Activated gamma-delta T cell treated with Interleukin-2 at 50 U/mL for 16 hours (primary cell): ENCODE measurements around the gene DOK3.

ENCODE experiments used
- DNase-seq: peaks from one replicate; pipeline ENCODE4 v3.0.0-alpha.2; 2020

DOK3 gene

GRCh38 chr5:177511796-177512675, 2.4 kb upstream of the DOK3 start:
- no peak for DNase-seq

- DNase-seq = no peak
These were observed 1.6 kb upstream of the DOK3 start for GRCh38 chr5:177511181-177511580.

- DNase-seq = no peak
These were observed 984 bp upstream of the DOK3 start for GRCh38 chr5:177510567-177511053.

- DNase-seq = no peak
These were observed 453 bp upstream of the DOK3 start for GRCh38 chr5:177509991-177510566.

DNA sequence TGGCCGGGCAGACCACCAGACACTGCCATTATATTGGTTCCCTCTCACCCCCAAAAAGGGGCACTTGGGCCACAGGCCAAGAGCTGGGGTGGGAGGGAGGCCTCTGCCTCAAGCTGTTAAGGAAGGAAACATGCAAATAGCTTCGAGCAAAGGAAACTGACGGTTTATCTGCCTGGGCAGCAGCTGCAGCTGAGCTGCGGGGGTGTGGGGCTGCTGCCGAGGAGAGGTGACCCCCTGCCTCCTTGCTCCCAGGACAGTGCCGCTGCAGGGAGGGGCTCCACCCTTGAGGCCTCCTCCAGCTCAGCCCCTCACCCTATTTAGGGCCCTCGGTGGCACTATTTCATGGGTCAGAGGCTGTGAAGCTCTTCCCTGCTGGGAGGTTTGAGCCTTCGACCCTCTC, 789 bp downstream of the DOK3 start:
- DNase-seq = no peak

- DNase-seq = no peak
These were observed 1.4 kb downstream of the DOK3 start for GRCh38 chr5:177508221-177508611.

DNA sequence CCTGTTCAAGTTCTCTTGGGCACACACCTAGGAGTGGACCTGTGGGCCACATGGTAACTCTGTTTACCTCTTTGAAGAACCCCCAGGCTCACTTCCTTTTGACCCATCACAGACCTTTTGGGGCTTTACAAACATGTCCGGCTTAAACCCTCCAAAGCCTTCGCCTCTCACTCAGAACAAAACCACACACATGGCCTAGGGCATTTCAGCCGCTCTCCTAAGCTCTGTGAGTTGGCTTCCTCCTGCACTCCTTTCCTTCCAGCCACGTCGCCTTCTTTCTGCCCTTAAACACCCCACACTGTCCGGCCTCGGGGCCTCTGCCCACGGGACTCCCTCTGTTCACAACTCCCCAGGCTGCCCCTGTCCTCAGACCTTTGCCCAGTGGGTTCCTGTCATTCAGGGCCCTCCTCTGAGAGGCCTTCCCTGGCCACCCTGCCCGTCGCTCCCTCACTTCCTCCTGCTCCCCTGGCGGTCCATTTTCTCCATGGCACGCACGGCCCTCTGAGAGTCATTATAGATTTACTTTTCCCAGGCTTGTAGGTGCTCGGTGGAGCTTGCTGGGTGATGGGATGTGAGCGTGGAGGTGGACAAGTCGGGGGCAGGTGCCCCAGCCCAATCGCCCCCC, 1.9 kb downstream of the DOK3 start:
- DNase-seq = no peak

- DNase-seq = no peak
These were observed 2.5 kb downstream of the DOK3 start for GRCh38 chr5:177507165-177507564.

- DNase-seq = no peak
These were observed 4.6 kb downstream of the DOK3 start for GRCh38 chr5:177505075-177505474.

DNA sequence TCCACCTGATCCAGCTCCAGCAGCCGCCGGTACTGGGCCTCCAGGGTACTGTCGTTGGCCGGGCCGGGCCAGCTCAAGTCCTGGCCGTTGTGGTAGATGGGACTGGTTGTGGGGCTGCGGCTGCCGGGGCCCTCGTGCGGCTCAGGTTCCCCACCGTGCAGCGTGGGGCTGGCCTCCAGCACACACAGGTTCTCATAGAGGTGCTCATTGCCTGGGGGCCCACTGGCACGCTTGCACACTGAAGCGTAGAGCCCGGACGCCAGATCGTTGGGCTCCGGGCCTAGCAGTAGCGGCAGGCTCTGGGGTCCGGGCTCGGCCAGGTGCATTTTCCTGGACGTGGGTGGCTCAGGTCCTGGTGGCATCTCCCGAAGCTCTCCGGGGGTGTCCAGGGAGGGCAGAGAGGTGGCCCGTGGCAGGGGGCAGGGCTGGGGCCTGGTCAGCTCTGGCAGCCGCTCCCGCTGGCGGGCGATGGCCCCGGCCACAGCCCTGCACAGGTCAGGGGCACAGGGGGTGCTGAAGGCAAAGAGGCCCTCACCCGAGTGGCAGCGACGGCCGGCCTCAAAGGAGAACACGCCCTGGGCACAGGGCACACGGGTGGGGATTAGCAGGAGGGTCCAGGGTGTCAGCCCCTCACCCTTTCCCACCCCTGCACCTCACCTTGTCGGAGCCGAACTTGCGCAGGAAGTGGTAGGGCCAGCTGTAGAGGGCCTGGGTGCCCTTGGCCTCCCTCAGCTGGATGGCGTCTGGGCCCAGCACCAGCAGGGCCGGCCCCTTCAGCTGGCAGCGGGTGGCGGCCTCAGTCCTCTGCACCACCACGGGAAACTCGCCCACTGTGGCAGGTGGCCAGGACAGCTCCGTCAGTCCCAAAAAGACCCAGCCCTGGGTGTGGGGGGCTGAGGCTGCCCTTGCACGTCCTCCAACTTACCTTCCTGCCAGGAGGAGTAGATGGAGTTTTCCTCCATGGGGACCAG, 5.3 kb downstream of the DOK3 start:
- DNase-seq = no peak

DNA sequence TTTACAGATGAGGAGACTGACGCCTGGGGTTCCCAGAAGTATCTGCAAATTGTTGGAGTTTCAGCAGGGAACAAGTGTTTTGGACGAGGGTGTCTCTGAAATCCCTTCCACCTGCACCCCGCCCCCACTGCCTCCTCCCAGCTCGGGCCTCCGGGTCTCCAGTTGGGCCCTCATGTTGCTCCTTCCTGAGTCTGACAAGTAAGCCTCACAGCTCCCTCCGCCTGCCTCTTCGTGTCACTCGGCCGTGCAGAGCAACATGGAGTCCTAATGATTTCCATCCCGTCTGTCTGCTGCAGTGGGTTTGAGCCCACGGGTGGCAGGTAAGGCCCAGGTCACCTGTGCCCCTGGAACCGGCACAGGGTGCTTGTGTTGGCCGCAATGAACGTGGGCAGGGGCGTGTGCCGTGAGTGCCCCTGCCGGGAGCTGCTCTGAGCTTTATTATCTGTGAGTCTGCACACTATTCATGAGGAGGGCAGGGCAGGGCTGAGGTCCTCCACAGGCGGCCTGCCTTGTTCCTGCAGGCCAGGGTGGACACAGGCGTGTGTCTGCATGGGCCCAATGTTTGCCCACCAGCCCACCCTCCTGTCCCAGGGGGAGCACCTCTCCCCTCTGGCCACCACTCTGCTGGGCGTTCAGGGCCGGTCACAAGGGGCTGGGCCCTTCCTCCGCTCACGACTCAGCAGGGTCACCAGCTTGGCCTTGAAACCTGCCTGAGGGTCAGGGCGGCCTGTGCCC, 6.1 kb downstream of the DOK3 start:
- DNase-seq = no peak

DNA sequence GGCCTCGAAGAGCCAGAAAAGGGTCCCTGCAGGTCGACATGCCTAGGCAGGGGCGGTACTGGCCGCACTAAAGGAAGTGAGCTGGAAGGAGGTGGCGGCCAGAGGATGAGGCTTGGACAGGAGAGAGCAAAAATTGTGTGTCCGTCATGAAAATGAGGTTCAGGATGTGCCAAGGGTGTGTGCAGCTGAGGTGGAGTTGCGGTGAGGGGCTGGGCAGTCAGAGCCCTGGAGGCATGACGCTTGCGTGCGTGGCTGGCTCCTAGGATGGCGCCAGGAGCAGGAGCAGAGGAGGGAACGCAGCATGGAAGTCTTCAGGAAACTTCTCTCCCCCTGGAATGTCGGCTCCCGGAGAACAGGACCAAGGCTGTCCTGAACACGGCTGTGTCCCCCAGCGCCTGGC, 6.7 kb downstream of the DOK3 start:
- no peak for DNase-seq

DNA sequence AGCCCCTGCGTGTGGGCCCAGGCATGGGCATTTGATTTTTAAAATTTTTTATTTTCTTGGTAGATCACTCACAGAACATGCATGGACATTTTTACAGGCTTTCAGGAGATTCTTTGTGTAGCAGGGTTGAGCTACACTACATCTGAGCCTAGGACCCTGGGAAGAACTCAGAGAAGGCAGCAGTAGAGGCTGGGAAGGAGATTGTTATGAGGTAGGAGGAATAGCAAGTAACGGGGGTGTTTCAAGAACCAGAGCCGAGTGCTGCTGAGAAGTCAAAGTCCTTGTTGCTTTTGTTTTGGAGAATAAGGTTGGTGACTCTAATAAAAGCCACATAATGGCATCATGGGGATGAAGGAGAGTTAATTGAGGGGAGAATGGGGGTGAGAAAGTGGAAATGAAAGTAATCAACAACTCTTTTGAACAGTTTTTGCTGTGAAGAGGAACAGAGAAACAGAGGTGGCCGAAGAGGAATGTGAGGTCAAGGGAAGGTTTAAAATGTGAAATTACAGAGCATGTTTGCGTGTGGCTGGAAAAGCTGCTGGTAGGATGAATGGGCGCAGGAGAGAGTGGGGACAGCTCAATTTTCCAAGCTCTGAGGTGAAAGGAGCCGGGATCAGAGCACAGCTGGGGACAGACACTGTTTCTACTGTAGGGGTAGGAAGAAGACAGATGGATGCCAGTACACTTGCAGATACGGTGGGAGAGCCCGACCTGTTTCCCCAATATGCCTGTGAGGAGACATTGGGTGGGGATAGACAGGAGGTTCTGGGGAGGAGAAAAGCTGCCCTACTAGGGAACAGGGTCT, 7.5 kb downstream of the DOK3 start:
- no peak for DNase-seq

DNA sequence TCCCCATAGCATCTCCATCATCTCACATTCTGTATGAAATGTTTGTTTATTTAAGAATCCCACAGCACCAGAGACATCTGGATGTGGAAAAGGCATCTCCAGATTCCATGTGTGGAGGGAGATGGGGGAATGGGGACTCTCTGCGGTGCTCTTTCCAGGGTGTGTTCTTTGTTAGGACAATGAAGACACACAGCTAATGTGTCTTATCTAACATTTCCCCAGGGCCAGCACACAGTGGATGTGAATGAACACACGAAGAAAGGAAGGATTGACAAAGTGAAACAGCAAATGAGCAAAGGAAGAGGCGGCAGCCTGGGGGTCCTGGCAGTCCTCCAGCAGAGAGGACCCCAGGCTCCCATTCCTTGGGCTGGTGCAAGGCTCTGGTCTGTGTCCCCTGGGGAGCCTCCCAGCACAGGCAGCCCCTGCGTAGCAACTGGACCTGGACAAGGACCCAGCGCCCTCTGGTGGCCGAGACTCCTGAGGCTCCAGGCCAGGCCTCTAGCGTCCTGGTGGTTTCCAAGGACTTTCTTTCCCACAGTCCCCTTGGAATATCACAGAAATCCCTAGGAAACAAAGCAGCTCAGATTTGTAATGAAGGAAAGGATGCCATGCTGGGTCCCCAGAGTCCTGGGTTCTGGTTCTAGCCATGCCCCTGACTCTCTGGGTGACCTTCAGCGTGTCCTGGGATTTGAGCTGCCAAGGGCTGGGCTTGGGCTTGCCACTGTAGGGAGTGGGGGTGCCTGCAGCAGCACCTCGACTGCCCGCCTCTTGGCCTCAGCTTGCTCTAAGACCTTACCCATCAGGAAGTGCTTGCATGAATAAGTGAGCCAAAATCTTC, 8.7 kb downstream of the DOK3 start:
- DNase-seq = peak; percentile 88

- no peak for DNase-seq
These were observed 9.8 kb downstream of the DOK3 start for GRCh38 chr5:177499842-177500241.

- no peak for DNase-seq
These were observed 11.4 kb downstream of the DOK3 start for GRCh38 chr5:177498013-177498787.

DNA sequence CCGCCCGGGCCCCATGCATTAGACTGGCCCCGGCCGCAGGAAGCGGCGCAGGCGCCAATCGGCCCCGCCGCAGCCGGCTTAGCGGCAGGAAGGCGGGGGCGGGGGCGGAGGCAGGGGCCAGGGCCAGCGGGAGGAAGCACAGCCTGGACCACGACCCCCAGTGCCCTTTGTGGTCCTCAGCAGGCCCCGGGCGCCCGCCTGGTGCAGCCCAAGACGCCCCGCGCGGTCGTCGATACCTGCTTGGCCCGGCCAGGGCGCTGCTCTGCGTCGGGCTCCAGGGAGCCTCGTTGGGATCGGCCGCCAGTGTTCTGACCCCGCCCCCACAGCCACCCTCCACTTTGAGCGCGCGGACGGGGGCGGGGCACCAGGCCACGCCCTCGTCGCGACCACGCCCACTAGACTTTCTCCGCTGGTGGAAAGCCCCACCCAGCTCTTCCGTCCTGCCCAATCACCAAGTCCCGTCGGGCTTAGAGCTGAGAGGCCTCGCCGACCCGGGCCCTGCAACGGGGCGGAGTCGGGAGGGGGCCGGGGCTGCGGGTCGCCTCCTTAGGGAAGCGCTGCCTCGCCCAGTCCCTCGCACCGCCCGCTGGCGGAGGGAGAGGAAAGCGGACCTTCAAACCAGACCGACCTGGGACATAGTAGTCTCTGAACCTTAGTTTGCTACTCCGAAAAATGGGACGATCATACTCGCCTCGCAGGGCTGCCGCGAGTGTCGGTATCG, 12.2 kb downstream of the DOK3 start, which contains the start of gene PDLIM7:
TSS of gene PDLIM7 (minus strand) at position 313 of the 721 bp plus-strand sequence. CDS start 1,092 bp downstream, outside the sequence.
- peak; percentile 93 for DNase-seq

- DNase-seq = no peak
These were observed 12.8 kb downstream of the DOK3 start for GRCh38 chr5:177496727-177497291.
